Fibroblast of pulmonary artery (primary cell): ENCODE measurements around the gene HYOU1.

Source experiments
- DNase-seq: peaks from one replicate; pipeline ENCODE4 v3.0.0-alpha.2; 2010; ENCODE audit warnings: low read depth
- H3K4me3 ChIP-seq: replicated peaks from 2 replicates; pipeline ENCODE4 v1.5.1; 2011; ENCODE audit warnings: low read depth, mild to moderate bottlenecking, control low read depth, low read length, moderate library complexity
- TF ChIP-seq, protein P1 (sequence below): IDR thresholded peaks from 2 replicates; pipeline ENCODE4 v1.5.1; 2011; ENCODE audit warnings: mild to moderate bottlenecking, control low read depth, low read length, inconsistent platforms; ENCODE audit errors: missing control alignments

HYOU1 gene

GRCh38 chr11:119091966-119092879, 35.2 kb upstream of the HYOU1 start:
- TF ChIP-seq, protein P1, sequence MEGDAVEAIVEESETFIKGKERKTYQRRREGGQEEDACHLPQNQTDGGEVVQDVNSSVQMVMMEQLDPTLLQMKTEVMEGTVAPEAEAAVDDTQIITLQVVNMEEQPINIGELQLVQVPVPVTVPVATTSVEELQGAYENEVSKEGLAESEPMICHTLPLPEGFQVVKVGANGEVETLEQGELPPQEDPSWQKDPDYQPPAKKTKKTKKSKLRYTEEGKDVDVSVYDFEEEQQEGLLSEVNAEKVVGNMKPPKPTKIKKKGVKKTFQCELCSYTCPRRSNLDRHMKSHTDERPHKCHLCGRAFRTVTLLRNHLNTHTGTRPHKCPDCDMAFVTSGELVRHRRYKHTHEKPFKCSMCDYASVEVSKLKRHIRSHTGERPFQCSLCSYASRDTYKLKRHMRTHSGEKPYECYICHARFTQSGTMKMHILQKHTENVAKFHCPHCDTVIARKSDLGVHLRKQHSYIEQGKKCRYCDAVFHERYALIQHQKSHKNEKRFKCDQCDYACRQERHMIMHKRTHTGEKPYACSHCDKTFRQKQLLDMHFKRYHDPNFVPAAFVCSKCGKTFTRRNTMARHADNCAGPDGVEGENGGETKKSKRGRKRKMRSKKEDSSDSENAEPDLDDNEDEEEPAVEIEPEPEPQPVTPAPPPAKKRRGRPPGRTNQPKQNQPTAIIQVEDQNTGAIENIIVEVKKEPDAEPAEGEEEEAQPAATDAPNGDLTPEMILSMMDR: no peak
- DNase-seq: no peak
- H3K4me3 ChIP-seq: no peak overlapping the region

- DNase-seq: no peak
- H3K4me3 ChIP-seq: no peak overlapping the region
- TF ChIP-seq, protein P1: no peak
These were observed 34.2 kb upstream of the HYOU1 start for GRCh38 chr11:119091178-119091577.

DNA sequence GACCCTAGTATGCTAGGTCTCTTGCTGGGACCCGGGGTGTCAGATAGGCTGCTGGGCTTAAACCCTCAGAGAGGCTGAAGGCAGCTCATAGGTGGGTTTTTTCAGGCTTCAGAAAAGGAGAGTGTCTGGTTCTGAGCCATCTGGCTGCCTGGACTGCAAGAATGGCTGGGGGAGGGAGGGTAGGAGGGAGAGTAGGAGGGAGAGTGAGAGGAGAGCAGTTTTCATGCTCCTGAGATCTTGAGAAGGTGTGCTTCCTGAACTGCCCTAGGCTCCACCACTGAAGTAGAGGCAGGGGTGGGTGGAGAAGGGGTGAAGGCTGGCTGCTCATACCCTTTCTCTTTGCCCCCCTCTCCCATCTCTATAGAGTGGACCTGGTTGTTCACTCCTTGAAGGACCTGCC, 32.3 kb upstream of the HYOU1 start:
- no peak for DNase-seq
- H3K4me3 ChIP-seq: no peak overlapping the region
- TF ChIP-seq, protein P1: no peak

DNA sequence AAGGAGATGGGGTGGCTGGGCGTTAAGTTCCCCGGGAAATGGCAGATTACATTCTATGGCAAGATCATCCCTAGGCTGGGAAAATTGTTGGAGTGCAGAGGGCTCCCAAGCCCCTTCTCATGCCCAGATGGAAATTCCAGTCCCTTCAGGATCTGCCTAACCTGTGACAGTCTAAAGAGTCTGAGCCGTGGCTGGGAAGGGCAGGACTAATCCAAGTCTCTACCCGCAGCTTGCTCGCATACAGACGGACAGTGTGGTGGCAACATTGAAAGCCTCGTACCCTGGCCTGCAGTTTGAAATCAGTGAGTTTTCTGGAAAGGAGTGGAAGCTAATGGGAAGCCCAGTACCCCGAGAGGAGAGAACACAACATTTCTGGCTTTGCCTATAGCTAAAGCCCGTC, 31.4 kb upstream of the HYOU1 start:
- no peak overlapping the region for H3K4me3 ChIP-seq

DNA sequence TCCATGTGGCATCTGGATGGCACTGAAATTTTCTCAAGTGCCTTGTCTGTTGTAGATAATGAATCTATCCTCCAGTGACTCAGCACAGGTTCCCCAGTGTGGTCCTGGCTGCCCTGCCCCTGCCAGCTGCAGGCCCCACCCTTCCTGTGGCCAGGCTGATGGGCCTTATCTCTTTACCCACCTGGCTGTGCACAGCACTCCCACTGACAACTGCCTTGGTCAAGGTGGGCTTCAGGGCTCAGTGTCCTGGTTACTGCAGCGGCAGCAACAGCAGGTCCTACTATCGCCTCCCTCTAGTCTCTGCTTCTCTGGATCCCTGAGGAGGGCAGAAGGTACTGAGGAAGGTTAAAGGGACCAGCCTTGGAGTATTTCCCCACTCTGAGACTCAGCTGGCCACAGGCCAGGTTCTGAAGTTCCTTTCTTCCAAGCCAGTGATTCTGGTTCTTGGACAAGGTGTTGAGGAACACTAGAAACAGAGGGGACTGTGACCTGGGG, 30.8 kb upstream of the HYOU1 start:
- no peak for DNase-seq
- H3K4me3 ChIP-seq: no peak overlapping the region
- TF ChIP-seq, protein P1: no peak

More for the DNA sequence above, 31.4 kb upstream of the HYOU1 start:
- DNase-seq: no peak
- TF ChIP-seq, protein P1: no peak

DNA sequence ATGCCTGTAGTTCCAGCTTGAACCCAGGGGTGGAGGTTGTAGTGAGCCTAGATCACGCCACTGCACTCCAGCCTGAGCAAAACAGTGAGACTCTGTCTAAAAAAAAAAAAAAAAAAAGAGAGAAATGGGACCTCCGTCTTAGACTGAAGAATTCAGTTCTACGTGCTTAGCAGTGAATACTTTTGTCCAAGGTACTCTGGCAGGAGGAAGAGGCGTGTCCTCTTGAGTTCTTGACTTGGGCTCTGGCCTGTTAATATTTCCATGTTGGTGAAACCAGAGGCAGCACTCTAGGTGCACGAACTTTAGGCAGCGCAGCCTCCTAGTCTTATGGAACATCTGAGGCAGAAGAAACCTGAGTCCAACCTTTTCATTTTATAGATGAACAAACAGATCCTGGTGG, 30.1 kb upstream of the HYOU1 start:
- DNase-seq: no peak
- TF ChIP-seq, protein P1: no peak
- no peak overlapping the region for H3K4me3 ChIP-seq

DNA sequence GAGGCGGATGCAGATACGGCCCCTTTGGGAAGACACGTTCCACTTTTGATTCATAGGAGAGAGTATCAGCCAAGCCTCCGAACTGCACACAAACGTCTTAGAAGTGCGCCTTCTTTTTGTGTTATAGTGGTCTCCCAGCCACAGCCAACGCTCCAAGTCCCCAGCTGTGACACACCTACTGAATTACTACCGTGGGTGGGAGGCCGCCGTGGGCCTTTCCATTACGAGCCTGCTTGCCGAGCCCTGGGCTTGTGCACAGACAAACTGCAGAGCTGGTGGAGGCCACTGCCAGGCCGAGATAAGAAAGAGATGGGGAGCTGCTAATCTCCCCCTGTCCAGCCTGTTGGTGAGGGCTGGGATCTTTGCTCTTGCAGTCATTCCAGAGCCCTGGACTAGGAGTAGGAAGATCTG, 28.4 kb upstream of the HYOU1 start:
- TF ChIP-seq, protein P1: no peak
- peak overlapping the region; percentile 93 for H3K4me3 ChIP-seq
- no peak for DNase-seq
